OCI-LY3 (cell line): ENCODE data around the gene LMAN1.

Experiments
- EZH2phosphoT487 ChIP-seq: fragments of 200-600 bp; shearing (Covaris generic); IDR thresholded peaks from 2 replicates; pipeline ENCODE4 v1.6.1; 2018; ENCODE audit warnings: antibody characterized with exemption, mixed run types, low read depth
- TF ChIP-seq, protein P1 (sequence below): fragments of 200-600, 300-600 bp; sonication (generic); IDR thresholded peaks from 2 replicates; pipeline ENCODE4 v1.5.1; 2014; ENCODE audit warnings: antibody characterized with exemption, low read length, low read depth

DNA sequence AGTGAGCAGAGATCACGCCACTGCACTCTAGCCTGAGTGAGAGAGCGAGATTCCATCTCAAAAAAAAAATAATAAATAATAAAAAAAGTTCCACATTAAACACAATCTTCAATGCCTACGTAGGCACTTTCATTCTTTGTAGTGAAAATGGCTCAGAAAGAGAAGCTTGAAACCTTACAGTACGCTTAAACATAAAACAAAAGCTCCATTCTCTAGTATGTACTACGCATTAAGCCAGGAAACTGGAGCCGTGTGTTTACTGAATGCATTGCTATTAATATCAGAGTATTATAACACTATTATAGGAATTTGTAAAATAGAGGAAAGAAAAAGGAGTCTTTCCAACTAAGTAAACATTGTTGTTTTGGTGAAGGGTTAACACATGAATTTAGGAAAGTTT lies 41.3 kb upstream of the LMAN1 start:
- TF ChIP-seq, protein P1, sequence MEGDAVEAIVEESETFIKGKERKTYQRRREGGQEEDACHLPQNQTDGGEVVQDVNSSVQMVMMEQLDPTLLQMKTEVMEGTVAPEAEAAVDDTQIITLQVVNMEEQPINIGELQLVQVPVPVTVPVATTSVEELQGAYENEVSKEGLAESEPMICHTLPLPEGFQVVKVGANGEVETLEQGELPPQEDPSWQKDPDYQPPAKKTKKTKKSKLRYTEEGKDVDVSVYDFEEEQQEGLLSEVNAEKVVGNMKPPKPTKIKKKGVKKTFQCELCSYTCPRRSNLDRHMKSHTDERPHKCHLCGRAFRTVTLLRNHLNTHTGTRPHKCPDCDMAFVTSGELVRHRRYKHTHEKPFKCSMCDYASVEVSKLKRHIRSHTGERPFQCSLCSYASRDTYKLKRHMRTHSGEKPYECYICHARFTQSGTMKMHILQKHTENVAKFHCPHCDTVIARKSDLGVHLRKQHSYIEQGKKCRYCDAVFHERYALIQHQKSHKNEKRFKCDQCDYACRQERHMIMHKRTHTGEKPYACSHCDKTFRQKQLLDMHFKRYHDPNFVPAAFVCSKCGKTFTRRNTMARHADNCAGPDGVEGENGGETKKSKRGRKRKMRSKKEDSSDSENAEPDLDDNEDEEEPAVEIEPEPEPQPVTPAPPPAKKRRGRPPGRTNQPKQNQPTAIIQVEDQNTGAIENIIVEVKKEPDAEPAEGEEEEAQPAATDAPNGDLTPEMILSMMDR, result no peak
- TF ChIP-seq EZH2phosphoT487, result no peak
